CD4-positive, alpha-beta memory T cell (primary cell): ENCODE data around the gene CDKAL1. TPM values are rescaled to one million over a fixed set of nuclear protein-coding genes. Genes with fewer than 3 reads are reported as not detected.
"Not testable (repeated sequence)": the region's sequence is repeated elsewhere in the genome, so short reads cannot be mapped to it uniquely, and the experiment has no call there.

Source experiments
- CTCF ChIA-PET: fragments of 350-600 bp; sonication (Branson Sonifier 250); formaldehyde crosslinking; loops from one replicate; lab custom pipeline; 2021; ENCODE audit warnings: inconsistent platforms; ENCODE audit not compliant: partially characterized antibody; lab: Charles Lee
- POLR2A ChIA-PET: fragments of 350-600 bp; sonication (Branson Sonifier 250); formaldehyde crosslinking; loops from one replicate; lab custom pipeline; 2021; ENCODE audit not compliant: partially characterized antibody; lab: Charles Lee
- DNase-seq, 5 donors: peaks; one replicate each; pipeline versions ENCODE4 v3.0.0 to v3.0.0-alpha.2; 2020 to 2022; ENCODE audit warnings: mixed read lengths in 1 of 5
- H3K27ac ChIP-seq: one replicate; pipeline ENCODE4 v1.7.0; 2013; ENCODE audit warnings: low read depth, low read length
- H3K27me3 ChIP-seq: 2 replicates; pipeline ENCODE4 v1.7.0; 2013; ENCODE audit warnings: mild to moderate bottlenecking, low read length, moderate library complexity; ENCODE audit not compliant: insufficient read depth
- H3K36me3 ChIP-seq: 2 replicates; pipeline ENCODE4 v1.7.0; 2013; ENCODE audit warnings: mild to moderate bottlenecking, low read length, moderate library complexity; ENCODE audit not compliant: insufficient read depth
- H3K4me1 ChIP-seq: 2 replicates; pipeline ENCODE4 v1.7.0; 2013; ENCODE audit warnings: mild to moderate bottlenecking, low read length, moderate library complexity; ENCODE audit not compliant: insufficient read depth
- H3K4me3 ChIP-seq, 2 donors: one replicate each; pipeline ENCODE4 v1.7.0; 2013; ENCODE audit warnings: low read length in 2 of 2, mild to moderate bottlenecking in 1 of 2
- H3K9me3 ChIP-seq, 2 donors: one replicate each; pipeline ENCODE4 v1.7.0; 2013; ENCODE audit warnings: low read length in 2 of 2, control low read depth in 1 of 2; ENCODE audit not compliant: control insufficient read depth in 1 of 2
- H3K27ac Mint-ChIP-seq, 7 donors: one replicate each; pipeline ENCODE4 v1.8.0; 2020 to 2021; ENCODE audit warnings: mixed read lengths in 7 of 7, mild to moderate bottlenecking in 6 of 7, inconsistent platforms in 3 of 7, moderate library complexity in 3 of 7
- H3K27me3 Mint-ChIP-seq, 2 donors: one replicate each; pipeline ENCODE4 v1.8.0; 2020 to 2021; ENCODE audit warnings: mixed read lengths in 2 of 2
- H3K36me3 Mint-ChIP-seq, 2 donors: one replicate each; pipeline ENCODE4 v1.8.0; 2020 to 2021; ENCODE audit warnings: mixed read lengths in 2 of 2, inconsistent platforms in 1 of 2, mild to moderate bottlenecking in 1 of 2
- H3K4me1 Mint-ChIP-seq, 4 donors: one replicate each; pipeline ENCODE4 v1.8.0; 2020 to 2021; ENCODE audit warnings: mixed read lengths in 4 of 4, mild to moderate bottlenecking in 1 of 4
- H3K4me3 Mint-ChIP-seq, 8 donors: one replicate each; pipeline ENCODE4 v1.8.0; 2020 to 2021; ENCODE audit warnings: mixed read lengths in 8 of 8, mild to moderate bottlenecking in 7 of 8, moderate library complexity in 6 of 8, inconsistent platforms in 3 of 8
- H3K9me3 Mint-ChIP-seq, 8 donors: one replicate each; pipeline ENCODE4 v1.8.0; 2020 to 2021; ENCODE audit warnings: mixed read lengths in 8 of 8, mild to moderate bottlenecking in 5 of 8, inconsistent platforms in 3 of 8, moderate library complexity in 1 of 8
- intact Hi-C: fragments of 100-400 bp; cut with micrococcal nuclease; formaldehyde crosslinking; loops from one replicate; pipeline ENCODE4 v1.15.1; 2023
- polyA plus RNA-seq, 2 donors: library from polyadenylated mRNA; unstranded; fragments of 300-500 nt; fragmentation: Illumina TruSeq; gene quantifications; one replicate each; pipeline ENCODE4 v1.2.3, GENCODE V29; 2021
- total RNA-seq, 2 experiments: library from RNA; stranded (reverse); gene quantifications; one replicate each; pipeline ENCODE4 v1.2.3, GENCODE V29; 2021

The CDKAL1 gene
- total and polyA plus RNA-seq, 4 experiments from 2014 or later = 22.3 to 41.8 (median 26.8) TPM

DNA sequence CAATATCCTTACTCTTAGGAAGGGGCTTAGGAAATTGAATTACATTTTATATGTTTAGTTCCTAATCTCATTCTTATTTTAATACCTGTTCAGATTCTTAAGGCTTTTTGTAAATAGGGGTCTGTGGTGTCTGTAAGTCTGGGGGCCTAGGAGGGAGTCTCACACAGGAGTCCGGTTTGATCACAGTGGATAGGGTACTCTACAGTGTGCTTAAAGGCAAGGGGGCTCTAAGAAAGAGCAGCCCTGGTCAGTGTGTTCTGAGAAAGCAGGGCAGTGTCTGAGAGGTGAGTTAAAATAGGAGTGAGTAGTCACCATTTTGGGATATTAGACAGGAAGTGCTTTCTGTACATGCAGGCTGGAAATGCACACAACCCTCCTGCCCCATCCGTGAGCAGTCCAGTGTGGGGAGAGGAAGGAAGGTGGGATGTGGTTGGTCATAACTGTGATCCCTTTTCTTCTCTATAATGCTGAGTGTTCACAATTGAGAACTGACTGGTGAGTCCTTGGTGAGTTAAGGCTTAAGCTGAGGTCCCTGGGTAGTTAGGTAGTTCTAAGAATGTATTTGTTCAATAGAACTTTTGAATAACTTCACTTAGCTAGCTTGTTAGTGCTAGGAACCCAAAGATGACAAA, 50.0 kb downstream of the CDKAL1 start:
- H3K4me3 ChIP-seq = no peak overlapping the region
- CTCF ChIA-PET = no interaction called here
- H3K9me3 ChIP-seq = no peaks in the 10 kb centered on the region
- no peak for DNase-seq
- H3K4me1 Mint-ChIP-seq = peaks cover 0 to 24% (median 11%) of the 10 kb centered on the region in 4 donors
- H3K36me3 ChIP-seq = no peaks in the 10 kb centered on the region
- intact Hi-C loops = no loop called here
- H3K27ac Mint-ChIP-seq = peak overlapping the region in 1 of 7 donors; percentile 29
- no peaks in the 10 kb centered on the region for H3K27me3 Mint-ChIP-seq
- no peak overlapping the region for H3K27ac ChIP-seq
- POLR2A ChIA-PET = no interaction called here
- H3K27me3 ChIP-seq = no peaks in the 10 kb centered on the region
- H3K36me3 Mint-ChIP-seq = peaks cover 16 to 41% of the 10 kb centered on the region in 2 donors
- H3K4me3 Mint-ChIP-seq = no peak overlapping the region
- peaks cover 4% of the 10 kb centered on the region for H3K4me1 ChIP-seq
- H3K9me3 Mint-ChIP-seq = no peaks in the 10 kb centered on the region

- ChIA-PET POLR2A (no interaction called here), CTCF (no interaction called here)
- peaks cover 5 to 26% (median 14%) of the 10 kb centered on the region in 4 donors for H3K4me1 Mint-ChIP-seq
- H3K36me3 ChIP-seq = no peaks in the 10 kb centered on the region
- no peak for DNase-seq
- intact Hi-C loops = no loop called here
- peaks cover 5% of the 10 kb centered on the region for H3K4me1 ChIP-seq
- H3K27ac Mint-ChIP-seq = no peak overlapping the region
- no peaks in the 10 kb centered on the region for H3K9me3 ChIP-seq
- H3K4me3 ChIP-seq = no peak overlapping the region
- no peaks in the 10 kb centered on the region for H3K27me3 Mint-ChIP-seq
- no peak overlapping the region for H3K27ac ChIP-seq
- H3K27me3 ChIP-seq = no peaks in the 10 kb centered on the region
- peaks cover 51 to 60% of the 10 kb centered on the region in 2 donors for H3K36me3 Mint-ChIP-seq
- no peak overlapping the region for H3K4me3 Mint-ChIP-seq
- H3K9me3 Mint-ChIP-seq = peaks cover 0 to 6% (median 0%) of the 10 kb centered on the region in 8 donors
These were observed 55.0 kb downstream of the CDKAL1 start for GRCh38 chr6:20589266-20589665.

GRCh38 chr6:20590476-20590875, 56.2 kb downstream of the CDKAL1 start:
- peaks cover 5 to 27% (median 13%) of the 10 kb centered on the region in 4 donors for H3K4me1 Mint-ChIP-seq
- intact Hi-C loops, H3K27me3 ChIP-seq: not testable (repeated sequence)

DNA sequence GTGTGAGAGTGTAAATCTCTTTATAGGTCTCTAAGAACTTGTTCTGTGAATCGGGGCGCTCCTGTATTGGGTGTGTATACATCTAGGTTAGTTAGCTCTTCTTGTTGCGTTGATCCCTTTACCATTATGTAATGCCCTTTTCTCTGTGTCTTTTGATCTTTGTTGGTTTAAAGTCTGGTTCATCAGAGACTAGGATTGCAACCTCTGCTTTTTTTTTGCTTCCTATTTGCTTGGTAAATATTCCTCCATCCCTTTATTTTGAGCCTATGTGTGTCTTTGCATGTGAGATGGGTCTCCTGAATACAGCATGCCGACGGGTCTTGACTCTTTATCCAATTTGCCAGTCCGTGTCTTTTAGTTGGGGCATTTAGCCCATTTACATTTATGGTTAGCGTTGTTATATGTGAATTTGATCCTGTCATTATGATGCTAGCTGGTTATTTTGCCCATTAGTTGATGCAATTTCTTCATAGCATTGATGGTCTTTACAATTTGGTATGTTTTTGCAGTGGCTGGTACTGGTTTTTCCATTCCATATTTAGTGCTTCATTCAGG, 60.1 kb downstream of the CDKAL1 start:
- H3K27me3 Mint-ChIP-seq, intact Hi-C loops: not testable (repeated sequence)

More at GRCh38 chr6:20590476-20590875, 56.2 kb downstream of the CDKAL1 start:
- H3K9me3 Mint-ChIP-seq, H3K4me3 ChIP-seq, CTCF ChIA-PET, H3K9me3 ChIP-seq, H3K36me3 ChIP-seq, H3K27me3 Mint-ChIP-seq, H3K4me3 Mint-ChIP-seq, H3K27ac Mint-ChIP-seq, DNase-seq, H3K27ac ChIP-seq, POLR2A ChIA-PET, H3K4me1 ChIP-seq: not testable (repeated sequence)
- H3K36me3 Mint-ChIP-seq = peaks cover 58 to 64% of the 10 kb centered on the region in 2 donors

GRCh38 chr6:20599302-20600051, 65.2 kb downstream of the CDKAL1 start:
- Histone ChIP-seq H3K9me3 (no peaks in the 10 kb centered on the region), H3K27ac (no peak overlapping the region), H3K27me3 (no peaks in the 10 kb centered on the region), H3K4me1 (no peaks in the 10 kb centered on the region), H3K4me3 (no peak overlapping the region), H3K36me3 (no peaks in the 10 kb centered on the region)
- intact Hi-C loops = no loop called here
- H3K4me1 Mint-ChIP-seq = peaks cover 0 to 15% (median 4%) of the 10 kb centered on the region in 4 donors
- H3K9me3 Mint-ChIP-seq = peaks cover 0 to 7% (median 0%) of the 10 kb centered on the region in 8 donors
- no peak overlapping the region for H3K4me3 Mint-ChIP-seq
- peaks cover 42 to 50% of the 10 kb centered on the region in 2 donors for H3K36me3 Mint-ChIP-seq
- ChIA-PET CTCF (no interaction called here), POLR2A (no interaction called here)
- DNase-seq = no peak
- H3K27ac Mint-ChIP-seq = no peak overlapping the region
- no peaks in the 10 kb centered on the region for H3K27me3 Mint-ChIP-seq

More for the DNA sequence above, 60.1 kb downstream of the CDKAL1 start:
- DNase-seq, H3K9me3 ChIP-seq, H3K27ac ChIP-seq, H3K27me3 ChIP-seq, H3K36me3 ChIP-seq, H3K4me3 ChIP-seq, H3K4me1 ChIP-seq, H3K27ac Mint-ChIP-seq, POLR2A ChIA-PET, H3K4me3 Mint-ChIP-seq, CTCF ChIA-PET, H3K9me3 Mint-ChIP-seq: not testable (repeated sequence)
- Mint-ChIP-seq H3K36me3 (peaks cover 67 to 73% of the 10 kb centered on the region in 2 donors), H3K4me1 (peaks cover under 1 to 15% (median 7%) of the 10 kb centered on the region in 4 donors)

DNA sequence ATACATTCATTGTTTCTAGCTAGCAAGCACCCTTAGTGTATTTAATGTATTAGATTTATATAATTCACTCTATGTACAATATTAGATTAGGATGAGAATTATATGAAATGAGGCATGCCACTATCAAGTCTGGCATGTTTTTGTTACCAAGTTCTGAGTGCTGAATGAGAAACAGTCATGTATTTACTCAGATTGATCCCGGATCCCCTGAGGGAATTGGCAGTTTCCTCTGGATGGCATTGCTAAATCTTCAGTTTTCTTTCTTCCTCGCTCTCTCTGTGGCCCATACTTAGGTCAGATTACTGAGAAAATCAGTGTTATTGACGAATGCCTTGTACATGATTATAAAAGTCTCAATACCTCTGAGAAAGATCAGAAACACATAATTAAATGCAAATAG, 66.6 kb downstream of the CDKAL1 start:
- no peak for DNase-seq
- H3K9me3 Mint-ChIP-seq = peaks cover 0 to under 1% (median 0%) of the 10 kb centered on the region in 8 donors
- Histone ChIP-seq H3K27ac (no peak overlapping the region), H3K4me3 (no peak overlapping the region), H3K4me1 (no peaks in the 10 kb centered on the region), H3K9me3 (no peaks in the 10 kb centered on the region), H3K36me3 (no peaks in the 10 kb centered on the region), H3K27me3 (no peaks in the 10 kb centered on the region)
- peaks cover 30 to 42% of the 10 kb centered on the region in 2 donors for H3K36me3 Mint-ChIP-seq
- no peak overlapping the region for H3K4me3 Mint-ChIP-seq
- H3K27me3 Mint-ChIP-seq = no peaks in the 10 kb centered on the region
- H3K4me1 Mint-ChIP-seq = peaks cover 0 to 14% (median 7%) of the 10 kb centered on the region in 4 donors
- POLR2A ChIA-PET = no interaction called here
- intact Hi-C loops = no loop called here
- CTCF ChIA-PET = no interaction called here
- H3K27ac Mint-ChIP-seq = no peak overlapping the region

DNA sequence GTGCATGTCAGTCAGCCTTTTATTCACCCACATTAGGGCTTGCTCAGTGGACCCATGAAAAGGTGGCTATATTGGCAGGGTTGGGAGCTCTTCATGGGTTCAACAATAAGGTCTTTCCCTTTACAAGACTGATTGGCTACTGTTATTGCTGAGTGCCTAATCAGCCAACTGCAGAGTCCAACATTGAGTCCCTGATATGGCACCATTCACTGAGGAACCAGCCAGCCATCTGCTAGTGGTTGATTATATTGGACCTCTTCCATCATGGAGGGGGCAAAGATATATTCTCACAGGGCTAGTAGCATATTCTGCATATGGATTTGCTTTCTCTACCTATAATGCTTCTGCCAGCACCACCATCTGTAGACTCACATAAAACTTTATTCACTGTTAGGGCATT, 69.9 kb downstream of the CDKAL1 start:
- intact Hi-C loops = no loop called here
- CTCF ChIA-PET = no interaction called here

More for the DNA sequence above, 69.9 kb downstream of the CDKAL1 start:
- Histone ChIP-seq H3K27ac (no peak overlapping the region), H3K9me3 (no peaks in the 10 kb centered on the region), H3K27me3 (no peaks in the 10 kb centered on the region), H3K4me1 (no peaks in the 10 kb centered on the region), H3K36me3 (no peaks in the 10 kb centered on the region), H3K4me3 (no peak overlapping the region)
- no peaks in the 10 kb centered on the region for H3K27me3 Mint-ChIP-seq
- peaks cover 0 to 14% (median 7%) of the 10 kb centered on the region in 4 donors for H3K4me1 Mint-ChIP-seq
- DNase-seq = no peak
- no peaks in the 10 kb centered on the region for H3K9me3 Mint-ChIP-seq
- no peak overlapping the region for H3K4me3 Mint-ChIP-seq
- no peak overlapping the region for H3K27ac Mint-ChIP-seq
- H3K36me3 Mint-ChIP-seq = peaks cover 21 to 31% of the 10 kb centered on the region in 2 donors
- POLR2A ChIA-PET = no interaction called here
